ENCODE data around the gene LMCD1. TPM values are rescaled to one million over a fixed set of nuclear protein-coding genes. Genes with fewer than 3 reads are reported as not detected.

Gene LMCD1
- total and polyA plus RNA-seq, 2 of the 4 experiments (the other 2 are of a cell fraction), result 50.0 to 53.8 TPM

DNA sequence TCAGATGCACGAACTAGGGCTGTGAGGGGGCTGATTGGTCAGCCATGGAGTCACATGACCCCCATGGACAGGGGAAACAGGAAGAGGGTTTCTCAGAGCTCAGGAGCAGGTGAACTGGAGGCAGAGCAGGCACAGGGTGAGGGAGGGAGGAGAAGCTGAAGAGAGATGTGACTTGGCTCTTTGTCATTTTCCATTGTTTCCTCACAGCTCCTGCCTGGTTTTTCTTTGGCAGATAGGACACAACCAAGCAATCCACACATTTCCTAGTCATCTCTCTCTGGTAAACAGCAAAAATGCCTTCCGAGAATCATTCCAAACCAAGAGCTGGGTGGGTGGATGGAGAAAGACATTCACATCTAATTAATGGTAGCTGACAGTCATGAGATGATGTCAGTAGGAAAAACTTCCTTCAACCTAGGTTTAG, 43.4 kb upstream of the LMCD1 start (continued):
- TF ChIP-seq MXI1 (IDR thresholded peaks at IDR 0.05; ENCODE audit: borderline replicate concordance, low read depth, low read length), result no peak

DNA sequence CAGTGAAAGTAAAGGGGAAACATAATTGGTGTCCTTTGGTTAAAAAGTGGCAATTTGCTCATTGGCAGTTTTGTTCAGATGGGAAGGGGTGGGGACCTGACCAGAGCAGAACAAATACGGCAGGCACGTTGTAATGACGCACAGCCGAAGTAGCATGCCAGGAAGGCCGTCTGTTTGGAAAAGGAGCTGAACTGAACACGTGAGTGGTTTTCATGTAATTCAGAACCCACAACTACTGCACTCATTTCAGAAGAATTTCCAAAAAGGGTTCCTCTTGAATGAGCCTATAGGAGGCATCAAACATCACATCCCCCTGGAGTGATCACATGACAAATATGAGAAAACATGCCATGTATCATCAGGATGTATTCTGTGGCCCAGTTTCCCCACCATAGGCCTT, 42.9 kb upstream of the LMCD1 start:
- intact Hi-C loops (cut with micrococcal nuclease), result loop anchor here (1.0 to 5.0 kb wide), 2 partner anchors 25 to 44 kb away; partner anchors contain the start of gene LMCD1
- no peak overlapping the region for H3K9ac ChIP-seq (ENCODE audit: low read depth, low read length)
- H2AK9ac ChIP-seq (replicated peaks; ENCODE audit: low read depth, low read length, poor library complexity), result no peak overlapping the region
- no CpG with 5 or more reads among the region's 6 CpGs for WGBS, 2 experiments (ENCODE audit: extremely low coverage in 2 of 2, insufficient read length in 1 of 2)
- no peaks in the 10 kb centered on the region for H3K27me3 ChIP-seq (ENCODE audit: control insufficient read depth, insufficient read depth, low read length)
- H4K8ac ChIP-seq (ENCODE audit: low read depth in 2 of 2, low read length in 2 of 2), result peak overlapping the region; percentile 42 to 72; a peak in 3 of 4 replicates
- peak; percentile 50 for ATAC-seq (ENCODE audit: low read depth)
- H2AFZ ChIP-seq (replicated peaks; ENCODE audit: low read length, poor library complexity), result peak overlapping the region; percentile 40
- H3K56ac ChIP-seq (ENCODE audit: extremely low read depth, insufficient read depth, low read length), result peak overlapping the region; percentile 77
- H3K18ac ChIP-seq (ENCODE audit: low read depth, low read length), result peak overlapping the region; percentile 84
- H2BK20ac ChIP-seq (ENCODE audit: low read depth, low read length), result peak overlapping the region; percentile 97
- CTCF ChIA-PET, result interaction anchor here (1.0 to 1.5 kb wide), 2 partner anchors 14 to 17 kb away, joined by 3 to 4 read pairs; no protein-coding TSS in a partner anchor
- H3K27ac ChIP-seq (ENCODE audit: insufficient read depth, low read length), result peak overlapping the region; percentile 88; the same call in 1 of the 2 replicates
- H2BK5ac ChIP-seq (ENCODE audit: low read depth, low read length, poor library complexity, severe bottlenecking), result peak overlapping the region; percentile 92
- H3K79me1 ChIP-seq (ENCODE audit: low read depth in 1 of 2, low read length in 2 of 2), result no peaks in the 10 kb centered on the region; a peak in 1 of 4 replicates
- peak overlapping the region; percentile 65 for H2AK5ac ChIP-seq (ENCODE audit: low read depth, low read length)
- in situ Hi-C loops (cut with MboI; ENCODE audit: low sequenced_read_pairs), result loop anchor here (25.0 kb wide), 1 partner anchor 879 kb away; no protein-coding TSS in a partner anchor
- no TSS peak for BruUV-seq (replicated peaks)
- peak overlapping the region; percentile 97 for H3K23ac ChIP-seq (ENCODE audit: low read depth, low read length)
- no peaks in the 10 kb centered on the region for H3K36me3 ChIP-seq (ENCODE audit: control insufficient read depth, insufficient read depth, low read length)
- dilution Hi-C loops (cut with HindIII; ENCODE audit: low sequenced_read_pairs, unreplicated experiment), result no loop called here
- H2BK120ac ChIP-seq (ENCODE audit: low read depth, low read length), result peak overlapping the region; percentile 94
- H3K4ac ChIP-seq (ENCODE audit: low read depth, low read length), result peak overlapping the region; percentile 98
- peak overlapping the region; percentile 24; the same call in 1 of the 2 replicates for H3K4me2 ChIP-seq (ENCODE audit: low read depth, low read length)
- no peak overlapping the region for H3K4me3 ChIP-seq (ENCODE audit: insufficient read depth, low read depth, low read length)
- peak overlapping the region; percentile 94 for H3K14ac ChIP-seq (replicated peaks; ENCODE audit: low read depth, low read length)
- H4K91ac ChIP-seq (ENCODE audit: insufficient read depth, low read depth, low read length), result peak overlapping the region; percentile 96
- peaks cover 27% of the 10 kb centered on the region for H3K4me1 ChIP-seq (ENCODE audit: control insufficient read depth, insufficient read depth, low read length)
- POLR2A ChIA-PET (ENCODE audit: unreplicated experiment), result no interaction called here
- H4K20me1 ChIP-seq (ENCODE audit: insufficient read depth, low read length), result no peaks in the 10 kb centered on the region
- peak; percentile 95 for DNase-seq
- H2BK15ac ChIP-seq (ENCODE audit: low read depth, low read length), result peak overlapping the region; percentile 89; the same call in 2 of the 3 replicates
- peaks cover 17% of the 10 kb centered on the region for H3K9me1 ChIP-seq (ENCODE audit: insufficient read depth, low read length)
- H4K5ac ChIP-seq (ENCODE audit: low read depth, low read length), result peak overlapping the region; percentile 62
- H3K9me3 ChIP-seq (ENCODE audit: control insufficient read depth, insufficient read depth, low read length), result no peaks in the 10 kb centered on the region
- TF ChIP-seq, protein P1, sequence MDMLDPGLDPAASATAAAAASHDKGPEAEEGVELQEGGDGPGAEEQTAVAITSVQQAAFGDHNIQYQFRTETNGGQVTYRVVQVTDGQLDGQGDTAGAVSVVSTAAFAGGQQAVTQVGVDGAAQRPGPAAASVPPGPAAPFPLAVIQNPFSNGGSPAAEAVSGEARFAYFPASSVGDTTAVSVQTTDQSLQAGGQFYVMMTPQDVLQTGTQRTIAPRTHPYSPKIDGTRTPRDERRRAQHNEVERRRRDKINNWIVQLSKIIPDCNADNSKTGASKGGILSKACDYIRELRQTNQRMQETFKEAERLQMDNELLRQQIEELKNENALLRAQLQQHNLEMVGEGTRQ (IDR thresholded peaks at IDR 0.05; ENCODE audit: low read depth, low read length), result peak; percentile 60
- TF ChIP-seq, protein P2, sequence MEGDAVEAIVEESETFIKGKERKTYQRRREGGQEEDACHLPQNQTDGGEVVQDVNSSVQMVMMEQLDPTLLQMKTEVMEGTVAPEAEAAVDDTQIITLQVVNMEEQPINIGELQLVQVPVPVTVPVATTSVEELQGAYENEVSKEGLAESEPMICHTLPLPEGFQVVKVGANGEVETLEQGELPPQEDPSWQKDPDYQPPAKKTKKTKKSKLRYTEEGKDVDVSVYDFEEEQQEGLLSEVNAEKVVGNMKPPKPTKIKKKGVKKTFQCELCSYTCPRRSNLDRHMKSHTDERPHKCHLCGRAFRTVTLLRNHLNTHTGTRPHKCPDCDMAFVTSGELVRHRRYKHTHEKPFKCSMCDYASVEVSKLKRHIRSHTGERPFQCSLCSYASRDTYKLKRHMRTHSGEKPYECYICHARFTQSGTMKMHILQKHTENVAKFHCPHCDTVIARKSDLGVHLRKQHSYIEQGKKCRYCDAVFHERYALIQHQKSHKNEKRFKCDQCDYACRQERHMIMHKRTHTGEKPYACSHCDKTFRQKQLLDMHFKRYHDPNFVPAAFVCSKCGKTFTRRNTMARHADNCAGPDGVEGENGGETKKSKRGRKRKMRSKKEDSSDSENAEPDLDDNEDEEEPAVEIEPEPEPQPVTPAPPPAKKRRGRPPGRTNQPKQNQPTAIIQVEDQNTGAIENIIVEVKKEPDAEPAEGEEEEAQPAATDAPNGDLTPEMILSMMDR (conservative IDR thresholded peaks at IDR 0.05; ENCODE audit: low read depth, low read length), result no peak
- TF ChIP-seq CEBPB (IDR thresholded peaks at IDR 0.05; ENCODE audit: low read depth, low read length) (no peak), MAFK (IDR thresholded peaks at IDR 0.05; ENCODE audit: low read depth, low read length) (no peak), ELK1 (IDR thresholded peaks at IDR 0.05; ENCODE audit: borderline replicate concordance, low read depth, low read length) (no peak), NFE2L2 (IDR thresholded peaks at IDR 0.05; ENCODE audit: low read depth, low read length) (no peak), RCOR1 (IDR thresholded peaks at IDR 0.05; ENCODE audit: insufficient replicate concordance, low read length) (no peak), FOS (IDR thresholded peaks at IDR 0.05; ENCODE audit: low read depth, low read length) (peak; percentile 8; the same call in 1 of the 2 replicates), MXI1 (IDR thresholded peaks at IDR 0.05; ENCODE audit: borderline replicate concordance, low read depth, low read length) (0 out of 2 replicates have a peak, but pooled peaks have one; percentile 19), RFX5 (IDR thresholded peaks at IDR 0.05; ENCODE audit: low read depth, low read length) (no peak), RAD21 (IDR thresholded peaks at IDR 0.05; ENCODE audit: low read length) (no peak), MAZ (IDR thresholded peaks at IDR 0.05; ENCODE audit: borderline replicate concordance, low read depth, low read length) (no peak)

Data from IMR-90 (cell line).